Peyer's patch (tissue), 4 donors: ENCODE data around the gene POFUT2. TPM values are rescaled to one million over a fixed set of nuclear protein-coding genes. Genes with fewer than 3 reads are reported as not detected.

Experiments
- DNase-seq, 3 donors: peaks; one replicate each; pipeline ENCODE4 v3.0.0-alpha.2; 2017 to 2019
- H3K27ac ChIP-seq, 4 donors: fragments of 200-600 bp; sonication (generic); one replicate each; pipeline ENCODE4 v1.5.1; 2016 to 2019
- H3K27me3 ChIP-seq, 2 donors: fragments of 200-600 bp; sonication (generic); one replicate each; pipeline ENCODE4 v1.5.1; 2019
- H3K36me3 ChIP-seq, 3 donors: fragments of 200-600 bp; sonication (generic); one replicate each; pipeline ENCODE4 v1.5.1; 2016 to 2019
- H3K4me1 ChIP-seq, 4 donors: fragments of 200-600 bp; sonication (generic); one replicate each; pipeline ENCODE4 v1.5.1; 2016 to 2019
- H3K4me3 ChIP-seq, 4 donors: fragments of 200-600 bp; sonication (generic); 1 replicate in 3 of 4; 2 replicates in 1 of 4; pipeline ENCODE4 v1.5.1; 2016 to 2019; ENCODE audit warnings: mild to moderate bottlenecking in 1 of 4
- H3K9me3 ChIP-seq, 4 donors: fragments of 200-600 bp; sonication (generic); one replicate each; pipeline ENCODE4 v1.5.1; 2016 to 2019; ENCODE audit warnings: mild to moderate bottlenecking in 1 of 4
- CTCF ChIP-seq, 6 experiments: fragments of 450-650 bp in 4 of 6; fragments of 200-600 bp in 2 of 6; sonication (generic) in 1 of 6; IDR thresholded peaks; one replicate each; pipeline ENCODE4 v1.5.1; 2017 to 2019; ENCODE audit warnings: antibody characterized with exemption in 6 of 6, mild to moderate bottlenecking in 3 of 6, moderate library complexity in 1 of 6
- POLR2A ChIP-seq, 2 donors: fragments of 450-650 bp; IDR thresholded peaks; one replicate each; pipeline ENCODE4 v1.5.1; 2017; ENCODE audit warnings: antibody characterized with exemption in 2 of 2, mild to moderate bottlenecking in 2 of 2, moderate library complexity in 2 of 2
- total RNA-seq, 4 donors: library from RNA; depleted of rRNA; stranded (reverse); fragments of >200 nt; gene quantifications; one replicate each; pipeline ENCODE4 v1.1.0, GENCODE V29; 2016

Gene POFUT2
- total RNA-seq, 4 donors from 2014 or later: 25.6 to 76.4 (median 47.6) TPM

DNA sequence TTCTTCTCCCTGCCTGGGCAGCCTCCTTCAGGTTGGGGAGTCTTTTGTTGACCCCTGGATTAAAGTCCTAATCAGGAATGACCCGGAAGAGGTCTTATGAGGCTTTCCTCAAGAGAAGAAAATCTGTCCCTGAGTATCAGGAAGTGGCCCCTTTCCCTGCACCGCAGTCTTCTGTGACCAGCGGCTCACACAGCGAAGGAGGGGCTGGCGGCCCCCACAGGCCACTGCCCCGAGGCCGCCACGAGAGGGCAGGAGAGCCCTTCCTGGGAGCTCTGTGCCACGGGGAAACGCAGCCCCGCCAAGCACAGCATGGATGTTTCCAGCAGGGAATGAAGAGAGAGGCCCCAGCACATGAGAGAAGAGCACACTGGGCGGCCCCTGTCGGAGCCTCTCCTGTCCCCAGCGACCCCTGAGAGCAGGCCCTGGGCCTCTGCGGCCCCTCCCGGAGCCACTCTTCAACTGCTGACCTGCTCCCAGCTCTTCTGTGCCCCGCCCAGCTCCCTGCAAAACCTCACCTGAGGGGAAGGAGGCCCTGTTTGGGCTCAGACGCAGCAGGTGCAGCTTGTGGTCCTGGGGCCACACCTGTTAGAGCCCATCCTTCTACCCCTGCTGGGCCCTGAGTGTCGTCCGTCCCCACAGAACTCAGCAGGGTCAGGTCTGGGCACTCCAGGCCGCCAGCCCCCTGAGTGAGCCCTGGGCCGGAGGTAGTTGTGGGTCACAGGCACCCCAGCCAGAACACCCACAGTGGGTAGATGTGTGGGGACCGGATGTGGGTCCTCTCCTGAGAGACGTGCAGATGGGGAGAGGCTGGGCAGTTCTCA, 4.9 kb upstream of the POFUT2 start:
- no peak overlapping the region for H3K4me3 ChIP-seq

GRCh38 chr21:45291613-45292398, 4.1 kb upstream of the POFUT2 start:
- TF ChIP-seq POLR2A (IDR thresholded peaks at IDR 0.05): no peak
- TF ChIP-seq CTCF (IDR thresholded peaks at IDR 0.05): no peak
- peak in 2 of 3 donors; percentile 12 to 52 for DNase-seq
- Histone ChIP-seq H3K4me3 (no peak overlapping the region), H3K36me3 (no peaks in the 10 kb centered on the region), H3K27ac (peak overlapping the region in 3 of 4 donors; percentile 74 to 96 (median 92)), H3K27me3 (no peaks in the 10 kb centered on the region), H3K9me3 (no peaks in the 10 kb centered on the region), H3K4me1 (peaks cover 7 to 32% (median 21%) of the 10 kb centered on the region in 4 donors)

More for the DNA sequence above, 4.9 kb upstream of the POFUT2 start:
- Histone ChIP-seq H3K9me3 (no peaks in the 10 kb centered on the region), H3K4me1 (peaks cover 6 to 28% (median 19%) of the 10 kb centered on the region in 4 donors), H3K27ac (peak overlapping the region; percentile 74 to 96 (median 88)), H3K36me3 (no peaks in the 10 kb centered on the region), H3K27me3 (no peaks in the 10 kb centered on the region)
- TF ChIP-seq POLR2A (IDR thresholded peaks at IDR 0.05): no peak
- TF ChIP-seq CTCF (IDR thresholded peaks at IDR 0.05): peak; percentile 77 to 98 (median 93)
- peak; percentile 70 to 88 (median 85) for DNase-seq

- TF ChIP-seq CTCF (IDR thresholded peaks at IDR 0.05): no peak
- no peak for TF ChIP-seq POLR2A (IDR thresholded peaks at IDR 0.05)
- DNase-seq: peak in 2 of 3 donors; percentile 17 to 43
- no peak overlapping the region for H3K4me3 ChIP-seq
- no peaks in the 10 kb centered on the region for H3K9me3 ChIP-seq
- H3K36me3 ChIP-seq: no peaks in the 10 kb centered on the region
- H3K27me3 ChIP-seq: no peaks in the 10 kb centered on the region
- H3K4me1 ChIP-seq: peaks cover 9 to 38% (median 26%) of the 10 kb centered on the region in 4 donors
- no peak overlapping the region for H3K27ac ChIP-seq
These were observed 3.4 kb upstream of the POFUT2 start for GRCh38 chr21:45290948-45291612.

DNA sequence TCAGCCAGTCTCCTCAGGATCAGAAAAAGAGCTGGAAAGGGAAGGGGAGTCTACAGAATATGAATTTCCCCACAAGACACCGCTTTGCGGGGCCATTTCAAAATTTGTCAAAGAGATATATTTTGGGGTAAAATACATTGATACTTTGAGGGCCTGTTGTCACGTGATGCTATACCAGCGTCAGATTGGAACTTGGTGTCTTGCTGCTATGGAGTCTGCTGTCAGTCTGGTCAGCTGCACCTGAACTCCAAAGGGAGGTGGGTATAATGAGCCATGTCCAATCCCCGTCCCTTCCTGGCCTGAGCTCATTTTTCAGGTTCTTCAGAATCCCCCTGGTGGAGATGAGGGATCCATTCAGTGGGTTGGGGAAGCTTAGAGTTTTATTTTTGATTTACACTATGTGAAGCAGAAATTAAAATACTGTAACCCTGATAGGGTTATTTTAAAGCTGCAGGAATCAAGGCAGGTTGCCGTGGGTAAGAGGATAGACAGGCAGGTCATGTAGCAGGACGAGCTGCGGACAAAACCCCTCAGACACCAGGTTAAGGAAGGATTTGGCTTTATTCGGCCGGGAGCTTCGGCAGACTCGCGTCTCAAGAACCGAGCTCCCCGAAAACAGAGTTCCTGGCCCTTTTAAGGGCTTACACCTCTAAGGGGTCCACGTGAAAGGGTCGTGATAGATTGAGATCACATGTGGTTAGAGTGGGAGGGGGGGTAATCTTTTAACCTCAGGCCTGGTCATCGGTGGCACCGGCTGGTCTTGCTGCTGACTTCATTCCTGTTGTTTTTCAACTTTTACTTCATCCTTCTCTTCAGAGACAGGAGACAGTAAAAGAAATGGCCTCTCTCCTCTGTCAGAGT, 2.2 kb upstream of the POFUT2 start:
- Histone ChIP-seq H3K27ac (no peak overlapping the region), H3K27me3 (no peaks in the 10 kb centered on the region), H3K9me3 (no peaks in the 10 kb centered on the region), H3K4me1 (peaks cover 9 to 38% (median 26%) of the 10 kb centered on the region in 4 donors), H3K4me3 (no peak overlapping the region), H3K36me3 (peaks cover 0 to 10% (median 0%) of the 10 kb centered on the region in 3 donors)
- TF ChIP-seq POLR2A (IDR thresholded peaks at IDR 0.05) (no peak), CTCF (IDR thresholded peaks at IDR 0.05) (no peak)
- DNase-seq: peak in 1 of 3 donors; percentile 15
